ENCODE measurements around the gene MYCL. TPM values are rescaled to one million over a fixed set of nuclear protein-coding genes. Genes with fewer than 3 reads are reported as not detected.
A peak's percentile ranks its signal among the peaks of the same experiment; 100 is the strongest.

Gene MYCL
- total and polyA plus RNA-seq, 2 of the 13 experiments (the other 11 are each of a cell fraction or from before 2014, with no cell fraction given) = 0.31 to 1.7 TPM

- Histone ChIP-seq H3K79me2 (ENCODE audit: insufficient read depth, low read length) (no peaks in the 10 kb centered on the region), H3K27ac (ENCODE audit: extremely low read length, insufficient read depth, low read length) (no peak overlapping the region), H2AFZ (ENCODE audit: low read length) (no peak overlapping the region), H3K9ac (ENCODE audit: insufficient read depth, low read depth, low read length) (no peak overlapping the region), H3K4me3 (replicated peaks in 1 of 3; ENCODE audit: insufficient read depth in 1 of 3, low read depth in 2 of 3, low read length in 3 of 3) (no peak overlapping the region), H3K27me3 (ENCODE audit: control insufficient read depth in 1 of 2, insufficient read depth in 2 of 2, low read length in 2 of 2) (peaks cover under 1 to 3% of the 10 kb centered on the region in 2 experiments; a peak in 4 of 5 replicates), H4K20me1 (ENCODE audit: insufficient read depth, low read length) (no peaks in the 10 kb centered on the region), H3K4me2 (ENCODE audit: low read depth, low read length) (no peak overlapping the region), H3K4me1 (ENCODE audit: insufficient read depth, low read length) (peaks cover 16% of the 10 kb centered on the region), H3K9me3 (ENCODE audit: low read length) (no peaks in the 10 kb centered on the region), H3K36me3 (replicated peaks in 1 of 2; ENCODE audit: control insufficient read depth in 1 of 2, insufficient read depth in 2 of 2, low read length in 2 of 2) (no peaks in the 10 kb centered on the region)
- FAIRE-seq (no peak), ATAC-seq (peak; percentile 41), DNase-seq (ENCODE audit: low spot score) (no peak)
- intact Hi-C loops (cut with micrococcal nuclease; ENCODE audit: unreplicated experiment) (no loop called here), in situ Hi-C loops (cut with HindIII; ENCODE audit: extremely low pct_ligation_motif_present, low pct_unique_long_range_greater_than_20kb) (loop anchor here (10.0 kb wide), 1 partner anchor 107 kb away; no protein-coding TSS in a partner anchor)
- ChIA-PET POLR2A (no interaction called here), CTCF (ENCODE audit: low intra/inter-chr PET ratio, low total read pairs) (no interaction called here)
- WGBS (ENCODE audit: low lambda C conversion rate) = 0% methylated on average over 3 of the region's 3 CpGs
- BruUV-seq (replicated peaks) = no TSS peak
- TF ChIP-seq HNF1A (IDR thresholded peaks at IDR 0.05; ENCODE audit: low read depth) (no peak), HNF1A (CRISPR knock-in tag; IDR thresholded peaks at IDR 0.05; ENCODE audit: borderline replicate concordance) (no peak), EED (CRISPR knock-in tag; IDR thresholded peaks at IDR 0.05) (no peak), SKIL (CRISPR knock-in tag; IDR thresholded peaks at IDR 0.05; ENCODE audit: borderline replicate concordance) (no peak), FIP1L1 (IDR thresholded peaks at IDR 0.05; ENCODE audit: borderline replicate concordance, insufficient read depth, low read depth, low read length) (no peak), ZNF224 (CRISPR knock-in tag; IDR thresholded peaks at IDR 0.05) (no peak), NFATC3 (CRISPR knock-in tag; IDR thresholded peaks at IDR 0.05) (no peak), KMT2A (CRISPR knock-in tag; IDR thresholded peaks at IDR 0.05) (no peak), CEBPG (CRISPR knock-in tag; IDR thresholded peaks at IDR 0.05) (no peak), UBTF (CRISPR knock-in tag; IDR thresholded peaks at IDR 0.05) (no peak), RNF2 (conservative IDR thresholded peaks at IDR 0.05; ENCODE audit: low read depth) (no peak), ZNF350 (CRISPR knock-in tag; IDR thresholded peaks at IDR 0.05; ENCODE audit: borderline replicate concordance, low read depth) (no peak), SMC3 (IDR thresholded peaks at IDR 0.05; ENCODE audit: low read length) (no peak), MATR3 (CRISPR knock-in tag; IDR thresholded peaks at IDR 0.05) (no peak), CHCHD3 (CRISPR knock-in tag; IDR thresholded peaks at IDR 0.05) (no peak), TBL1XR1 (IDR thresholded peaks at IDR 0.05; ENCODE audit: borderline replicate concordance, low read length, partially characterized antibody) (no peak), PREB (CRISPR knock-in tag; IDR thresholded peaks at IDR 0.05) (no peak)
Observed at GRCh38 chr1:39927538-39927937, 25.8 kb upstream of the MYCL start.
